ENCODE data around the gene PRKG1.
"Not testable (repeated sequence)": the region's sequence is repeated elsewhere in the genome, so short reads cannot be mapped to it uniquely, and the experiment has no call there.

PRKG1 gene

GRCh38 chr10:51270936-51271530 lies 196.7 kb downstream of the PRKG1 start:
- TF ChIP-seq ZFX (IDR thresholded peaks at IDR 0.05; ENCODE audit: borderline replicate concordance) (no peak), CTCF (IDR thresholded peaks at IDR 0.05) (no peak)
- no peak overlapping the region for H3K27ac ChIP-seq

GRCh38 chr10:51272099-51272498 lies 197.8 kb downstream of the PRKG1 start:
- not testable (repeated sequence) for H3K27ac ChIP-seq

GRCh38 chr10:51272555-51272954 lies 198.3 kb downstream of the PRKG1 start:
- TF ChIP-seq ZFX (IDR thresholded peaks at IDR 0.05; ENCODE audit: borderline replicate concordance): no peak
- no peak for TF ChIP-seq CTCF (IDR thresholded peaks at IDR 0.05)
- H3K27ac ChIP-seq: no peak overlapping the region

- TF ChIP-seq CTCF (IDR thresholded peaks at IDR 0.05) (no peak), ZFX (IDR thresholded peaks at IDR 0.05; ENCODE audit: borderline replicate concordance) (no peak)
- no peak overlapping the region for H3K27ac ChIP-seq
These were observed 199.3 kb downstream of the PRKG1 start for GRCh38 chr10:51273574-51273973.

GRCh38 chr10:51276097-51276496 lies 201.8 kb downstream of the PRKG1 start:
- not testable (repeated sequence) for H3K27ac ChIP-seq

- H3K27ac ChIP-seq: not testable (repeated sequence)
These were observed 207.1 kb downstream of the PRKG1 start for GRCh38 chr10:51281387-51281786.

GRCh38 chr10:51285601-51286000 lies 211.3 kb downstream of the PRKG1 start:
- no peak overlapping the region for H3K27ac ChIP-seq
- TF ChIP-seq CTCF (IDR thresholded peaks at IDR 0.05): no peak
- TF ChIP-seq ZFX (IDR thresholded peaks at IDR 0.05; ENCODE audit: borderline replicate concordance): no peak

- TF ChIP-seq CTCF (IDR thresholded peaks at IDR 0.05) (no peak), ZFX (IDR thresholded peaks at IDR 0.05; ENCODE audit: borderline replicate concordance) (no peak)
- no peak overlapping the region for H3K27ac ChIP-seq
These were observed 214.2 kb downstream of the PRKG1 start for GRCh38 chr10:51288511-51288910.

- TF ChIP-seq CTCF (IDR thresholded peaks at IDR 0.05) (no peak), ZFX (IDR thresholded peaks at IDR 0.05; ENCODE audit: borderline replicate concordance) (no peak)
- H3K27ac ChIP-seq: no peak overlapping the region
These were observed 215.2 kb downstream of the PRKG1 start for GRCh38 chr10:51289519-51289918.
